Measurements from ENCODE around the gene TIAL1.
A peak's percentile ranks its signal among the peaks of the same experiment; 100 is the strongest.
"Not testable (repeated sequence)": the region's sequence is repeated elsewhere in the genome, so short reads cannot be mapped to it uniquely, and the experiment has no call there.

TIAL1 gene

GRCh38 chr10:119546009-119546408, 50.8 kb downstream of the TIAL1 start:
- no peak for DNase-seq

- DNase-seq = no peak
Observed at GRCh38 chr10:119545310-119545709, 51.5 kb downstream of the TIAL1 start.

- DNase-seq = no peak
Observed at GRCh38 chr10:119543814-119544642, 52.7 kb downstream of the TIAL1 start.

GRCh38 chr10:119542988-119543813, 53.6 kb downstream of the TIAL1 start:
- DNase-seq = peak; percentile 52

- peak; percentile 59 for DNase-seq
Observed at GRCh38 chr10:119542357-119542987, 54.3 kb downstream of the TIAL1 start, which contains the start of gene RGS10. Gene RGS10, minus strand, starts transcription at chr10:119542719. Its CDS starts 81 bp downstream, at chr10:119542638.

DNA sequence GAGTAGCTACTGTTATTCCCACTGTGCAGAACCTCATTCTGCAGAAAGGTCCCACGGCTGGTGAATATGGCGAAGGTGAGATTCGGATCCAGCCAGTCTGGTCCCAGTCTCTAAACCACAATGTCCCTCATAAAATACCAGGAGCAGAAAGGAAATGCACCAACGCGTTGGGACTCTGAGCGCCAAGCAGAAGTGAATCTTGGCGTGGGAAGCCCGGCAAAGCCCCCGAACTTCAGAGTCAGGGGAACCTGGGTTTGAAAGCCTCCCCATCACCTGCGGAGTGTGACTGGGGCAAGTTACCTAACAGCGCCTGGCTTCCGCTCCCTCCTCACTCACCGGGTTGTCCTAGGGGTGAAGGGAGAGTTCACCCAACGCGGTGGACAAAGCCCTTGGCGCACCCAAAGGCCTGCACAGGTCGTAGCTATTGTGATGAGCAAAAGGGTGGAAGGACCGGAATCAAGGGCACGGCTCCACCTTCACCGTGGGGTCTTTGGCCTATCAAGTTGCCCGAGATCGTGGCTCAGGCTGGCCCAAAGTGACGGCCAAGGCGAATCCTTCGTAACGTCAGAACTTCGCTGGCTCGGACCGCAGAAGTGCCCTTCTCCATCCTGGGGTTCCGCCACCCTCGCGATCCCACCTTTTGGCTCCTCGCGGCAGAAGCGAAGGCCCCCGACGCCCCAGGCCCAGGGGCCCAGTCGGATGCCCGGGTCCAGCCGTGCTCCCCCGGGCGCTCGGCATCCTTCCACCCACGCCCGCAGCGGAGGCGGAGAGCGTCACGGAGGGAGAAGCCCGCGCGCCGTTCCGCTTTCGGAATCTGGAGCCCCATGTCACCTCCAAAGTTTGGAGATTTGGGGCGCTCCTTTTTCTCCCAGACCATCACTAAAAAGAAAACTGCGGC, 55.1 kb downstream of the TIAL1 start:
- no peak for DNase-seq

GRCh38 chr10:119541046-119541445, 55.7 kb downstream of the TIAL1 start:
- no peak for DNase-seq

GRCh38 chr10:119540038-119540437, 56.7 kb downstream of the TIAL1 start:
- DNase-seq = no peak

DNA sequence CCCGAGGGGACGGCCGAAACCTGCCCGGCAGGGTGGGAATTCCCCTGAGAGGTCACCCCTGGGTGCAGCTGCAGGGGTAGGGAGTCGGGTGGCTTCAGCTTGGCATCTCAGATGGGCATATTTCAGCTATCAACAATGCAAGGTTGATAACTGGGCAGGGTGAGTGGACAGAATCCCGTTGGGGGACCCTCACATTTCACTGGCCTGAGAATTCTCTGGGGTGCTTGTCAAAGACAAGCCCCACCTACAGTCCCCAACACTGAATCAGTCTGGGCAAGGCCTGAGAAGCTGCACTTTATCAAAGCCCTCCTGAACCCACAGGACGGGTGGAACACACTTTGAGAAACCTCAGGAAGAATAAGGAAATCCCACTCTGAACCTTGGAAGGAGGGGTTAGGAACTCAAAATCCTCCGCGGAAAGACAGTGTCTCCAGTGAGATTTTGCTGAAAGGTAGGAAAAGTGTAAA, 57.4 kb downstream of the TIAL1 start:
- DNase-seq = no peak

GRCh38 chr10:119538632-119539358, 58.0 kb downstream of the TIAL1 start:
- no peak for DNase-seq

DNA sequence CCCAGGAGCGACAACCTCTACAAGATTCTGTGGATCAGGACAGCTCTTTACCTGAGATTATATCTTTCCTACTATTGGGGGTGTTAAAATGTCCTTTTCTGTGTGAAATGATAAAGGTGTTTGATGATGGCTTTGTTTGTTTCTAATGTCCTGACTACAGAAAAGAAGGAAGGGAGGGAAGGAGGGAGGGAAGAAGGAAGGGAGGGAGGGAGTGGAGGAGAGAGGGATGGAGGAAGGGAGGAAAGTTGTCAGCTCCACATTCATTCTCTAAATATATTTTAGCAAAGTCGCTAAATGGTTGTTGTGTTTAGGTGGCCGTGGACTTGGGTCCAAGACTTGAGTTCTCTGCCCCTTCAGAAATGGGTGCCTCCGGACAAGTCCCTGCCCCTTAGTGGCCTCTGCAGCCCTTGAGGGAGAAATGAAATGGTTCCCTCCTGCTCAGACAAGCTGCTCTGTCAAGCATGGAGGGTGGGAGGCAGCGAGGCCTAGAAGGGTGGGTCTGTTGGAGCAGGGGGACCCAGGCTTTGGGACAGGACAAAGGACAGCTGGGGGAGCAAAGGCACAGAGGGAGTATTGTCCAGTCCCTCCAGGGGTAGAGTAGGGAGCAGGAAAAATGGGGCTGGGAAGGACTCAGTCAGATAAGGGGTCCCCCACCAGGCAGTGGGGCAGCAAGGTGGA, 58.7 kb downstream of the TIAL1 start:
- no peak for DNase-seq

- no peak for DNase-seq
Observed at GRCh38 chr10:119536508-119537025, 60.2 kb downstream of the TIAL1 start.

- DNase-seq = no peak
Observed at GRCh38 chr10:119535837-119536507, 60.8 kb downstream of the TIAL1 start.

DNA sequence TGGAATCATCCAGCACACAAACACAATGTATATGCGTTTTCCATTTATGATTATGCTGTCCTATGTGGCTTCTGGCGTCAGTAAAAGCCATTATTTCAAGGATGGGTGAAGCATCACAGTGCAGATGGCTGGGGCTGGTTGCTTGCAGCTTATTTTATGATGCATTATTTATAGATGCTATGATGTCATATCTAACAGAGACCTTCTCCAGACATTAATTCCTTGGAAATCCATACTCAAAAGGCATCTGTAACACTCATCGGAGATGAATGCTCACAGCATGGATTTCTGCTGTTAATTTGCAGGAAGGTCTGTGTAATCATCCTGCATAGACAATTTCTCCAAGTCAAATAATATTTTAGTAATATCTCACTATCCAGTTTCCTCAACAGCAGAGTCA, 61.5 kb downstream of the TIAL1 start:
- peak; percentile 5 for DNase-seq

DNA sequence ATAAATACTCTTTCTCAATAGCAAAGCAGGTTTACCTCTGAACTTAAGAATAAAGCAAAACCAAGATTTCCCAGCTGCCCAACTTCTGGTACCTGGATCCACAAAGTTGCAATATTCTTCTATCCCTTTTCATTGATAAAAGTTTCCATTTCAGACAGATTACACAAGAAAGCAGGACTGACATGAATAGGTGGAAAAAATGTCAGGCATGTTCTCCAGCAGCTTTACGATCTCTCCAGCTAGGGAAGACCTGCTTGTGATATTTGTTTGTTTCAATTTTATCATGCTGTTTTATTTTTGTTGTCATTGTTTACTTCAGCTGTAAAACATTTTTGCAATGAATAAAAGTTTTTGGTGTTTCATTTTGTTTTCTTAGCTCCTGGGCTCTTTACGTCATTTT, 63.3 kb downstream of the TIAL1 start:
- no peak for DNase-seq

DNA sequence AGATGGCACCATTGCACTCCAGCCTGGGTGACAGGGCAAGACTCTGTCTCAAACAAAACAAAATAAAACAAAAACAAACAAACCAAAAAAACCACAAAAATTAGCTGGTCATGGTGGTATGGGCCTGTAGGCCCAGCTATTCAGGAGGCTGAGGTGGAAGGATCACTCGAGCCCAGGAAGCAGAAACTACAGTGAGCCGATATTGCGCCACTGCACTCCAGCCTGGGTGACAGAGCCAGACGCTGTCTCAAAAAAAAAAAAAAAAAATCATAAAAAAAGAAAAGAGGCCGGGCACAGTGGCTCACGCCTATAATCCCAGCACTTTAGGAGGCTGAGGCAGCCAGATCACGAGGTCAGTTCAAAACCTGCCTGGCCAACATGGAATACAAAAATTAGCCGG, 64.0 kb downstream of the TIAL1 start:
- not testable (repeated sequence) for DNase-seq

DNA sequence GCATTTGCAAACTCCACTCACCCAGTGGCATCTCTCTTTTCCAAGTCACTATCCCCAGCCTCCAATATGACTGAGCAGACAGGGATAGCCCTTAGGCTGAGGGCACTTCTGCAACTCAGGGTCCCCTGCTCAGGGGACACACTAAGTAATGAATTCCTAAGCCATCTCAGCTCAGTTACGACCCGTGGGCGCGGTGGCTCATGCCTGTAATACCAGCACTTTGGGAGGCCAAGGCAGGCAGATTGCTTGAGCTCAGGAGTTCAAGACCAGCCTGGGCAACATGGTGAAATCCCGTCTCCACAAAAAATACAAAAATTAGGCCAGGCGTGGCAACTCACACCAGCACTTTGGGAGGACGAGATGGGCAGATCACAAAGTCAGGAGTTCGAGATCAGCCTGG, 64.5 kb downstream of the TIAL1 start:
- not testable (repeated sequence) for DNase-seq

DNA sequence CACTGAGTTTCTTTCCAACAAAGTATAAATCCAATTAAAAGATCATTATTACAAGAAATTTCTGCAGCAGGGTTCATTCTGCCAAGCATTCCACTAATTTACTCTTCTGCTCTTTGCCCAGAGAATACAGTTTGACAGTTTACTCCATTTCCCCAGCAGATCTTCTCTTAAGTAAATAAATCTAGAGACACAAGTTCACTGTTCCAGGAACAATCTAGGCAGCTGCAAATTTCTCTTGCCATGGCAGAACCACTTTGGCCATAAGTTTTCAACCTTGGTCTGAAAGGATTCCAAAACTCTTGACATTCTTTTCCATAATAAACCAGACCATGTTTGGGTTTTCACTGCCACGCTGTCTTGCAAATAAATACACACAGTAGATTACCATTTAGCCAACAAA, 65.7 kb downstream of the TIAL1 start:
- DNase-seq = no peak

DNA sequence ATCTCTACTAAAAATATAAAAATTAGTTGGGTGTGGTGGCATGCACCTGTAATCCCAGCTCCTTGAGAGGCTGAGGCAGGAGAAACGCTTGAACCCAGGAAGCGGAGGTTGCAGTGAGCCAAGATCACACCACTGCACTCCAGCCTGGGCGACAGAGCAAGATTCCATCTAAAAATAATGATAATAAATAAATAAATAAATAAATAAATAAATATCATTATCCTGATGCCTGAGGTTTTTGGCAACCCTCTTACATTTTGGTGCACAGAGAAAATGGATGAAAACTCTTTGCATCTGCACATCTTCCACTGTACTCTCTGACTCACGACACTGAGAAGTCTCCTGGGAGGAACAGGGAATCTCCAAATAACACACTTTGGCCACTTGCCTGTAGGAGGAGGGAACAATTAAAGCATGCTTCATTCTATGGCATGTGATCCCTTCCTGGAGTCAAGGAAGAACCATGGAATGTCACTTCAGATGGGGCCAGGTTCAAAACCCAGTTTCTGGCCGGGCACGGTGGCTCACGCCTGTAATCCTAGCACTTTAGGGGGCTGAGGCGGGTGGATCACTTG, 68.0 kb downstream of the TIAL1 start:
- peak; percentile 9 for DNase-seq
